T-helper 1 cell (primary cell): ENCODE data around the gene ASTN1.

Experiments
- DNase-seq, 5 donors: peaks; one replicate each; pipeline ENCODE4 v3.0.0-alpha.2; 2012 to 2020

The ASTN1 gene

DNA sequence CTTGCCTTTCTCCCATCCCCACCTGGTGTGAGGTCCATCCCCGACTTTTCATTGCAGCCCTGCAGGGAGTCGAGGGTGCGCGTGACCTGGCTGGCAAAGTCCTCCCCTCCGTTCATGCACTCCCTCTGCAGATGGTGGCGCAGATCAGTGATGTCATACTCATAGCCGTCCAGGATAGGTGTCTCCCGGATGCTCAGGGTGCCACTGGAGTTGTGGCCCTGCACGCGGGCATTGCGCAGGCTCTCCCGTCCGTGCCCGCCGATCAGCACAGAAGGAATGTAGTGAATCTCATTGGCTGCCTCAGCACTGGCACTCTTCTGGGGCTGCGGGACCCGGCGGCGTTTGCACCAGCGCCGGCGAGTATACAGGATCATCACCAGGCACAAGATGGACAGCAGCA, 132.1 kb downstream of the ASTN1 start:
- DNase-seq, result no peak

DNA sequence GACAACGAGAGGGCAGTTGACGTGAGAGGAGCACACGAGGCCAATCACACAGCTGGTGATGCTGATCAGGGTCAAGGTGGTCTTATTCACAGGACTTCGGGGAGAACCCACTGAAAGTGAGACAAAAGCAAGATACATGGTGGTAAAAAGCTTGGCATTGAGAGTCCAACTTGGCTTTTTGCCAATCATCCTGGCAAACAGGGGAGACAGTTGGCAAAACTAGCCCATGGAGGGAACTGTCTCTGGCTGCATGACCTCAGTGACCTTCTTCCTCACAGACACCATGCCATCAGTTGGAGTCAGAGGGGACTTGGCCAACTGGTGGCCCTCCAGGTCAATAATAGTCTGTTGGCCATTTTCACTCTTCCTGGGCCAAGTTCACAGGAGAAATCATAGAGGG, 139.9 kb downstream of the ASTN1 start:
- no peak for DNase-seq

- DNase-seq, result no peak
These were observed 140.8 kb downstream of the ASTN1 start for GRCh38 chr1:177023726-177024125.

DNA sequence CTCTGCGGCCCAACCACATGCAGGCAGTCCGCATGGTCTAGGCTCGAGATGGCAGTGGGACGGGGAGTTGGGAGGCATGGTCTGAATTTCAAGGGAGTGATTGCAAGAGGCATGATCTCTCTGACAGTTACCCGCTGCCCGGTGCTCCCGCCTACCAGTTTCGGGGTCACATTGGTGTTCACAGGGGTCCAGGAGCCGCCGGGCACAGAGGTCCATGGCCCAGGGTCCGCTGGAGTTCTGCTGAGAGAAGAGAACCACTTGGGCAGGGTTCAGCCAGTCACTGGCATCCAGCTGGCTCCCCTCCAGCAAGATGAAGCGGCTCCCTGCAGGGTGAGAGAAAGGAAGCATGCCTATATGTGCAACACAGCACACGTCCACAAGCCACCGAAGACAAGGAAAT, 141.3 kb downstream of the ASTN1 start:
- no peak for DNase-seq

DNA sequence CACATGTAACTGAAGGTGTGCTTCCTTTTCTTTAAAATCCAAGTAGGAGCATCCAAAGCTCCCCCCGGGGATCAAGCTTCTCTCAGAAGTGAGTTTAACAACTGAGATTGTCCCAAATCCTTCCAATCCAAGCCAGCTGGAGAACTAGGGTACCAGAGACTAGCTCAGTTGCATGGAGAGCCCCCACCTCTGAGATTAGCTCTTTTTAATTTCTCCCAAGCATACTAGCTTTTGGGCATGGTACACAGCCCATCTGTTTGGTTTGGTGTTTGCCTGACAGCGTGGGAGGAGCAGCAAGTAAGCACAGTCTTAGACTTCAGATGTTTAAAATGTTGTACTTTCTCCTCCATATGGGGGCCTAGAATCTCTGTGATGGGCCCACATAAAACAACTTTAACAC, 142.8 kb downstream of the ASTN1 start:
- DNase-seq, result no peak

DNA sequence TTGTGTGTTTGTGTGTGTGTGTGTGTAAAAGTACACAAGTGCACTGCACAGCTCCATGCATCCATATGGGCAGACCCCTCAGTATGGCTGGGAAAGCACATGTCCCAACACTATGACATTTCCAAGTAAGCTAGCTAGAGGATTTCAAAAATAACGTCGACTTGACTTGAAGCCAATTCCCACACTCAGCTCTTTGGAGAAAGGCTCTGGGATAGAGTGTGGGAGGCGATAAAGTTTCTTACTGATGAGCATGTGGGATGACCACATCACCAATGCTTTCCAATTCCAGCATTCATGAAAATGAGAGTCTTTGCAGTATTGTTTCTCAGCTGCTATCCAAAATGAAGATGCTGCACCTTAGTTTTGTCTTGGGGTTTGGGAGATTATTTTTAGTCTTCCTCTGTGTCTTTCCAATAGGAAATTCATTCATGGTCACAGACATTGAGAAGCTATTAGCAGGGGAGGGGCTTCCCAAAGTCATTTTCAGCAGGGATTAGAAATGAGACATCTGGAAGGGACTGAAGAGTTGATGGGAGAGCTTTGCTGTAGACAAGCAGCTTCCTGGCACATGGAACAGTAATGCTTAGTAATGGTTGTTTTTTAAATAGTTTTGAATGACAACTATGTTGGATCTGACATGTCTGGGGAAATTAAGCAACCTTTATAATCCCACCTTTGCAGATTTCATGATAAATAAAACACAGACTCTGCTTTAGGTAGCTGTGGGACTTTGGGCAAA, 143.5 kb downstream of the ASTN1 start:
- no peak for DNase-seq

- DNase-seq, result no peak
These were observed 147.1 kb downstream of the ASTN1 start for GRCh38 chr1:177017287-177017852.

DNA sequence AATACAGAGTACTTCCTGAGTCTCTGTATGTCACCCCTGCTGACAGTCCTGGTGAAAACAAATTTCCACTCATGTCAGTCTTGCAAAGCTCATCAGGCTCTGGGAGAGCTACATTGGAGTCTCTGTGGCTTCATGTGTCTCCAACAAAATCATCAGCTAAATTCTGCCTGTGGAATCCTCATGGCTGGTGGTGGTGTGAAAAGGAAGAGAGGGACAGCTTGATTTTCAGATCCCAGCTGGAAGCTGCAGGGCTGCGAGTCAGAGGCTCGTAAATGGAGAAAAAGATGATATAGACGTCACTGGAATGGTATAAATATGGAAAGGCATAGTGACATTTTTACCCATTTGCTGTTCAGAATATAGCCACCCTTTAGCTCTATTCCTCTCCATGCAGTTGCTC, 150.2 kb downstream of the ASTN1 start:
- no peak for DNase-seq

- DNase-seq, result no peak
These were observed 152.1 kb downstream of the ASTN1 start for GRCh38 chr1:177012342-177012925.

GRCh38 chr1:177011508-177011907, 153.0 kb downstream of the ASTN1 start:
- no peak for DNase-seq

DNA sequence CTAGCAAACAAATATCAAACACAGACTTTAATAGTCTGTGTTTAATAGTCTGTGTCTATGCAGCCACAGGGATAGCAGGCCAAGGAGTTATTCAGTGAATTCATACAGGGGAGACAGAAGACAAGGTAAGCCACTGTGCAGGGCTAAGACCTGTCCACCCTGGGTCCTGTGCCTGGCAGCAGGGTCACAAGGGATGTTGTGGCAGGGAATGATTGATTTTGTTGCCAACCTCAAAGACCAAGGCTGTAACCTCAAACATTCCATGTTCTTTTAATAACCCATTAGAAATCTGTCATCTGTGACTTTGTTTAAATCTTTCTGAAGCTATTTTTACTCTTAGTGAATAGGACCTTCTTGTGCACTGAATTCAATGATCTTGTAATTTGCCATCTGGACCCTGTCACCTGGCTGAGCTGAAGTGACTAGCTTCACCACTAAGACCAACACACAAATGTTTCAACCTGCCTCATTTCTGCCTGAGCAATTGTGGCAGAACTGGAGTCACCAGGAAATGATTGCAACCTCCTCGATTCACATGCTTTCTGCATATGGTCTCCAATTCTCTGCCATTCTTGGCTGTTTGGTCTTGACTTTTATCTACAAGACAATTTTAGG, 154.2 kb downstream of the ASTN1 start:
- DNase-seq, result no peak

- no peak for DNase-seq
These were observed 155.9 kb downstream of the ASTN1 start for GRCh38 chr1:177008653-177009052.

GRCh38 chr1:177007437-177008161, 156.9 kb downstream of the ASTN1 start:
- DNase-seq, result no peak

GRCh38 chr1:177002891-177003290, 161.6 kb downstream of the ASTN1 start:
- no peak for DNase-seq

DNA sequence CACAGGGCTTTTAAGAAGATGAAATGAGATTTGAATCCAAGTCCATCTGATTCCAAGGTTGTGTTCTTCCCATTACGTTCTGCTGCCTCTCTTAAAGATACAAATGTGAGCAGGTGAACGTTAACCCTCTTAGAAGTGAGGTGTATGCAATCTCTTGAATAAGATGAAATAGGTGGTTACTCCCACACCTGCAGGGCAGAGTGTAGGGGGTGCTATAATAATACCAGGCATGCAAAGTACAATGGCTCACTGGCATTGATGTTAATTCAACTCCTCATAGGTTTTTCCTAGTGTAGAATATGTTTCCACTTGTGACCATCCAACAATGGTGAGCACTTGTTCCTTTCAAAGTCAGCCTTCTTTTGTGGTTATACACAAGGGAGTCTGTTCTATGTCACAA, 163.0 kb downstream of the ASTN1 start:
- DNase-seq, result no peak

GRCh38 chr1:176998183-176998795, 166.2 kb downstream of the ASTN1 start:
- DNase-seq, result no peak

DNA sequence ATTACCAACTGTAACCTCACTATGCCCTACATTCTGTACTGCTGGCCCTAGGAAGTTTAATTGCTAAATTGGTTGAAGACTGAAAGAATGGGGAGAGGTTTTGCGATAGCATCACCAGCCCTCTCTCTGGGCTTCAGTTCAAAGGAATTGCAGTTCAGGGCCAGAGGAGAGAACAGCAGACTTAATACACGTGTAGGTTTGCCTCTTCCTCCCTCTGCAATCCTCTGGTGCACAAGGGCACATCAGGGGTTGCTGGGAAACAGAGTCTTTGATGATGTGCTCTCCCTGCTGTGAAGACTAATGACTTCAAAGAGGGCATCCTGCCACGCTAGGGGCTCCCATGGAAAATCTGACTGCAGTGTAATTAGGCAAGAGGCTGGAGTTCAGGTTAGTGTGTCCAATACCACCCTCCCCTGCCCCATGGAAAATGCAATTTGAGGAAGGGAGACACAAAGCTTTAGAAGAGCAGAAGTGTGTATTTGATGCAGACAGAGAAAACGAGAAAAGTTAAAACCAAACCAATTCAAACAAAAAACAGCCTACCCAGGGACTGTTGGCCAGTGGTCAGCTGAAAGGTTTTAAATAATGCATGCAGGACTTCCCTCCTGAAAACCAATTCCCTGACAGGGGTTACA, 167.9 kb downstream of the ASTN1 start:
- DNase-seq, result no peak

DNA sequence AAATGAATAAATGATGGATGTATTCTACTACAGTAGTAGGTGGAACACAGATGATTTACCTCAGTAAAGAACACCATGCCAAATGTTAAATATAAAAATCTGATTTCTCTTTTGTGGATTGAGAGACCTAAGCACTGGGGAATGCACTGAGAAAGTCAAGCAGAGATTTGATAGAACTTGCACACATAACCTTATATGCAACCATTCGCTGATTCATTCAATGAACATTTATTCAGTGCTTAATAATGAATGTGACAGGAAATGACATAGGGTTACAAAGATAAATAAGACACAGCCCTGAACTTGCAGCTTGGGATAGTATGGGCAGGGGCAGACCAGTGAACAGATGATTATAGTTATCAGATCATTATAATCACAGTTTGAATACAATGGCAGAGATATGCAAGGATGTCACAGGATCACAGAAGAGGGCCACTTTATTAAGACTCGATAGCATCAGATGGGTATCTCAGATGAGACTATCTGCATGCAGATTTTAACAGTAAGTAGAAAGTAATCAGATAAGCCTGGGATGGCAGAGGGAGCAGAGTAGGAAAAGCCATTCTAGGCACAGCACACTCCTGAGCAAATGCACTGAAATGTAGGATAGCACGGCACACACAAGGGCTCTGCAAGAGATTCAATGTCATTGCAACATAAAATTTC, 169.4 kb downstream of the ASTN1 start:
- DNase-seq, result no peak

GRCh38 chr1:176993587-176993986, 170.9 kb downstream of the ASTN1 start:
- DNase-seq, result no peak

DNA sequence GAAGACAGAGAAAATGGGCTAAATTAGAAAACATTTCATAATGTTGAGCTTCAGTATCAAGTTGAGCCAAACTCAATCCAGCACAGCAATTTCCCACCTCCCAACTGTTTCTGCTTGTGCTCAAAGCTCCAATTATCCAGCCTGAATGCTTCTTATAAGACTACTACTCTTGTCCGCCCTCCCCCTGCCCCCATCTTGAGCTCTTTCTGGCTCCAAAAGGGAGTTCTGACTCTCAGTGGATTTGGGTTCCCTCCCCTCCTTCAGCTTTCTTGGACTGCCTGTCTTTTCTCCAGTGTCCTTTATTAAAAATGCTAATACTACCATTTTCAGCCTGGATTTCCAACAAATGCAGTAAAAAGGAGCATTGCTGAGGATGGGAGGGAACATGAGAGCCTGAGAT, 174.8 kb downstream of the ASTN1 start:
- DNase-seq, result no peak

DNA sequence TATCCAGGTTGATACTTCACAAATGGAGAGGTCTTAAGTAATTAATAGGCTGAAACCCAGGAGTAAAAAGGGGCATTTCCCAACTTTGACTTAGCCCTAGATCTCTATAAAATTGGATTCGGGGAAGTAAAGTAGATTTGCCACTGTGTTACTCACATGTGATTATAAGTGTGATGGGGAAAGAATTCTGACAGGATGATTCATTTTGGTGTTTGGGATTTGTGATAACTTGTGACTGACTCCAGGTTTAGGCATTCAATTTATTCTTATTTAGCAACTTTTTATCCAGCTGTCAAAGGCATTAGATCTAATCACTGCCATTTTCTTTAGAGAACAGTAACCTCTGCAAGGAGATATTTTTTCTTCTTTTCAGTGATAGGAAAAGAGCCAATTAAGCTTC, 175.5 kb downstream of the ASTN1 start:
- no peak for DNase-seq

GRCh38 chr1:176987016-176987415, 177.5 kb downstream of the ASTN1 start:
- DNase-seq, result no peak
